Astrocyte (in vitro differentiated cells and primary cell): ENCODE measurements around the gene KRTAP13-4. TPM values are rescaled to one million over a fixed set of nuclear protein-coding genes. Genes with fewer than 3 reads are reported as not detected.

Source experiments
- DNase-seq: peaks from one replicate; pipeline ENCODE4 v3.0.0-alpha.2; 2010; ENCODE audit warnings: low read depth
- FAIRE-seq: peaks from 2 replicates; lab custom pipeline; 2011; peaks lifted over from hg19 to GRCh38; lab: Jason Lieb, UNC
- H2AFZ ChIP-seq: 2 replicates; pipeline ENCODE4 v1.6.0; 2012; ENCODE audit warnings: low read depth, low read length, inconsistent platforms
- H3K27ac ChIP-seq: 2 replicates; pipeline ENCODE4 v1.5.1; 2011; ENCODE audit warnings: low read depth, low read length, inconsistent platforms
- H3K27me3 ChIP-seq: 2 replicates; pipeline ENCODE4 v1.6.0; 2011; ENCODE audit warnings: low read length, inconsistent platforms; ENCODE audit not compliant: insufficient read depth
- H3K36me3 ChIP-seq: 2 replicates; pipeline ENCODE4 v1.5.1; 2011; ENCODE audit warnings: low read length, inconsistent platforms; ENCODE audit not compliant: insufficient read depth
- H3K4me1 ChIP-seq: 2 replicates; pipeline ENCODE4 v1.5.1; 2011; ENCODE audit warnings: low read length, inconsistent platforms; ENCODE audit not compliant: insufficient read depth
- H3K4me2 ChIP-seq: 2 replicates; pipeline ENCODE4 v1.6.0; 2012; ENCODE audit warnings: low read length, inconsistent platforms
- H3K4me3 ChIP-seq: 2 replicates; pipeline ENCODE4 v1.5.1; 2011; ENCODE audit warnings: low read depth, mild to moderate bottlenecking, low read length, inconsistent platforms; ENCODE audit not compliant: insufficient read depth
- H3K79me2 ChIP-seq: 2 replicates; pipeline ENCODE4 v1.6.0; 2012; ENCODE audit warnings: mild to moderate bottlenecking, low read length, inconsistent platforms; ENCODE audit not compliant: insufficient read depth
- H3K9ac ChIP-seq: 2 replicates; pipeline ENCODE4 v1.6.0; 2012; ENCODE audit warnings: mild to moderate bottlenecking, low read length, inconsistent platforms
- H3K9me3 ChIP-seq: 2 replicates; pipeline ENCODE4 v1.5.1; 2012; ENCODE audit warnings: low read depth, mild to moderate bottlenecking, low read length, inconsistent platforms; ENCODE audit not compliant: insufficient read depth
- H4K20me1 ChIP-seq: 2 replicates; pipeline ENCODE4 v1.6.0; 2012; ENCODE audit warnings: low read length, inconsistent platforms; ENCODE audit not compliant: insufficient read depth
- H3K27ac Mint-ChIP-seq: one replicate; pipeline ENCODE4 v1.8.0; 2021; ENCODE audit warnings: mild to moderate bottlenecking, mixed read lengths; ENCODE audit not compliant: unreplicated experiment
- H3K27me3 Mint-ChIP-seq: one replicate; pipeline ENCODE4 v1.8.0; 2021; ENCODE audit warnings: low read depth, mixed read lengths; ENCODE audit not compliant: unreplicated experiment
- H3K36me3 Mint-ChIP-seq: one replicate; pipeline ENCODE4 v1.8.0; 2021; ENCODE audit warnings: low read depth, mixed read lengths; ENCODE audit not compliant: unreplicated experiment
- H3K4me1 Mint-ChIP-seq: one replicate; pipeline ENCODE4 v1.8.0; 2021; ENCODE audit warnings: low read depth, mixed read lengths; ENCODE audit not compliant: unreplicated experiment
- H3K4me3 Mint-ChIP-seq: one replicate; pipeline ENCODE4 v1.8.0; 2021; ENCODE audit warnings: mild to moderate bottlenecking, moderate library complexity, mixed read lengths; ENCODE audit not compliant: unreplicated experiment
- H3K9me3 Mint-ChIP-seq: one replicate; pipeline ENCODE4 v1.8.0; 2021; ENCODE audit warnings: mild to moderate bottlenecking, mixed read lengths; ENCODE audit not compliant: unreplicated experiment
- EZH2 ChIP-seq: IDR thresholded peaks from 2 replicates; pipeline ENCODE4 v1.6.1; 2012; ENCODE audit warnings: mild to moderate bottlenecking, low read length, inconsistent platforms; ENCODE audit not compliant: insufficient read depth
- total RNA-seq: library from RNA; stranded (reverse); gene quantifications from 2 replicates; pipeline ENCODE4 v1.2.1, GENCODE V29; 2021
- TF ChIP-seq, protein P1 (sequence below): IDR thresholded peaks from 2 replicates; pipeline ENCODE4 v1.5.1; 2011; ENCODE audit warnings: low read depth, mild to moderate bottlenecking, inconsistent platforms, low read length, moderate library complexity; ENCODE audit not compliant: insufficient read depth

KRTAP13-4 gene
- total RNA-seq, 1 donor from 2014 or later: not detected

DNA sequence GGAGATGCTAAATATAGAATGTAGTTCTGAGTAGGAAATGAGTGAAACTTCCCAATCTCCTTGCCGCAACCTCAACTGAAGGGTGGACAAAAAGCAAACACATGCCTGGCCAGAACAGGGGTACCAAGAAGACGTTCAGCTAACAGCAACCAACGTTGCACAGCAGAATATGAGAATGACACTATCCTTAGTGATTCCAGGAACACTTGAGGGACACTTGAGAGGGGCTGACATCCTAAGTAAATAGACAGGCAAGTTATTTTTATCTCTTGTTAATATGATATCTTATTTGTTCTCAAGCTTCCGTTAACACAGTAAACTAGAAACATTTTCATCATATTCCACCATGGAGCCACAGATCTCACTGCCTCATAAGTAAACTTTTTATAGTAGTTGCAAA lies 49.2 kb downstream of the KRTAP13-4 start:
- no peak overlapping the region for H3K4me3 ChIP-seq
- H3K27ac ChIP-seq: no peak overlapping the region
- H4K20me1 ChIP-seq: no peaks in the 10 kb centered on the region
- no peak for TF ChIP-seq EZH2
- TF ChIP-seq, protein P1, sequence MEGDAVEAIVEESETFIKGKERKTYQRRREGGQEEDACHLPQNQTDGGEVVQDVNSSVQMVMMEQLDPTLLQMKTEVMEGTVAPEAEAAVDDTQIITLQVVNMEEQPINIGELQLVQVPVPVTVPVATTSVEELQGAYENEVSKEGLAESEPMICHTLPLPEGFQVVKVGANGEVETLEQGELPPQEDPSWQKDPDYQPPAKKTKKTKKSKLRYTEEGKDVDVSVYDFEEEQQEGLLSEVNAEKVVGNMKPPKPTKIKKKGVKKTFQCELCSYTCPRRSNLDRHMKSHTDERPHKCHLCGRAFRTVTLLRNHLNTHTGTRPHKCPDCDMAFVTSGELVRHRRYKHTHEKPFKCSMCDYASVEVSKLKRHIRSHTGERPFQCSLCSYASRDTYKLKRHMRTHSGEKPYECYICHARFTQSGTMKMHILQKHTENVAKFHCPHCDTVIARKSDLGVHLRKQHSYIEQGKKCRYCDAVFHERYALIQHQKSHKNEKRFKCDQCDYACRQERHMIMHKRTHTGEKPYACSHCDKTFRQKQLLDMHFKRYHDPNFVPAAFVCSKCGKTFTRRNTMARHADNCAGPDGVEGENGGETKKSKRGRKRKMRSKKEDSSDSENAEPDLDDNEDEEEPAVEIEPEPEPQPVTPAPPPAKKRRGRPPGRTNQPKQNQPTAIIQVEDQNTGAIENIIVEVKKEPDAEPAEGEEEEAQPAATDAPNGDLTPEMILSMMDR: no peak
- no peaks in the 10 kb centered on the region for H3K4me1 ChIP-seq
- no peak overlapping the region for H3K4me2 ChIP-seq
- no peaks in the 10 kb centered on the region for H3K36me3 ChIP-seq
- H3K9ac ChIP-seq: no peak overlapping the region
- Mint-ChIP-seq H3K4me3 (no peak overlapping the region), H3K9me3 (no peaks in the 10 kb centered on the region), H3K4me1 (peaks cover 1% of the 10 kb centered on the region), H3K27ac (no peak overlapping the region), H3K27me3 (no peaks in the 10 kb centered on the region), H3K36me3 (no peaks in the 10 kb centered on the region)
- H2AFZ ChIP-seq: no peak overlapping the region
- FAIRE-seq (no peak), DNase-seq (no peak)
- no peaks in the 10 kb centered on the region for H3K79me2 ChIP-seq
- no peaks in the 10 kb centered on the region for H3K27me3 ChIP-seq
- H3K9me3 ChIP-seq: no peaks in the 10 kb centered on the region

DNA sequence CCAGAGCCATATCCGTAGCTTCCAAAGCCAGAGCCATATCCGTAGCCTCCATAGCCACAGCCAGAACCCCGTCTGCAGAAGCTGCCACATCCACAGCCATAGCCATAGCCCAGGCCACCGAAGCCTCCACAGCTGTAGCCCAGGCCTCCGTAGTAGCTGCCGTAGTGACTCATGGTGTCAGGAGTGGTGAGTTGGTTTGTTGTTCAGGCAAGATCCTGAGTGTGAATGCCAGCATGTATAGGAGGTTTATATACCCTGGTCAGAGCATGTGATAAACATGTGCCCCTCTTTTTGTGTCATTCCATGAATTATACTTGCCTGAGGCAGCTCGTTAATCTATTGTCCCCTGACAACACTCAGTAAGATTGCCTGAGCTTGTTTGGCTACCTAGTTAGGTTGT lies 50.1 kb downstream of the KRTAP13-4 start, which contains the start of gene KRTAP19-1:
TSS of gene KRTAP19-1 (minus strand) at position 223 of the 400 bp plus-strand sequence. CDS start at position 173, 50 bp downstream.
- TF ChIP-seq EZH2: no peak
- TF ChIP-seq, protein P1: no peak
- Histone ChIP-seq H3K27me3 (no peaks in the 10 kb centered on the region), H3K36me3 (no peaks in the 10 kb centered on the region), H4K20me1 (no peaks in the 10 kb centered on the region), H3K27ac (no peak within 1 kb of the TSS), H3K79me2 (no peaks in the 10 kb centered on the region), H3K9ac (no peak within 1 kb of the TSS), H3K4me1 (no peaks in the 10 kb centered on the region), H3K4me2 (no peak within 1 kb of the TSS), H2AFZ (no peak within 1 kb of the TSS), H3K4me3 (no peak within 1 kb of the TSS), H3K9me3 (peaks cover 1% of the 10 kb centered on the region)
- H3K27ac Mint-ChIP-seq: no peak within 1 kb of the TSS
- no peaks in the 10 kb centered on the region for H3K9me3 Mint-ChIP-seq
- DNase-seq (no peak), FAIRE-seq (no peak)
- H3K4me1 Mint-ChIP-seq: peaks cover 1% of the 10 kb centered on the region
- no peaks in the 10 kb centered on the region for H3K36me3 Mint-ChIP-seq
- no peak within 1 kb of the TSS for H3K4me3 Mint-ChIP-seq
- H3K27me3 Mint-ChIP-seq: no peaks in the 10 kb centered on the region

Other genes starting within 250 kb of the KRTAP13-4 start
- gene CLDN8, start 214.1 kb upstream of the KRTAP13-4 start, total RNA-seq: not detected in 2 replicates
- not detected in 2 replicates for gene KRTAP24-1, start 147.3 kb upstream of the KRTAP13-4 start, total RNA-seq
- not detected in 2 replicates for gene KRTAP25-1, start 140.7 kb upstream of the KRTAP13-4 start, total RNA-seq
- not detected in 2 replicates for gene KRTAP26-1, start 109.9 kb upstream of the KRTAP13-4 start, total RNA-seq
- not detected in 2 replicates for gene KRTAP27-1, start 92.5 kb upstream of the KRTAP13-4 start, total RNA-seq
- gene KRTAP23-1, start 81.6 kb upstream of the KRTAP13-4 start, total RNA-seq: not detected in 2 replicates
- not detected in 2 replicates for gene KRTAP13-2, start 57.9 kb upstream of the KRTAP13-4 start, total RNA-seq
- not detected in 2 replicates for gene KRTAP13-1, start 34.2 kb upstream of the KRTAP13-4 start, total RNA-seq
- gene KRTAP13-3, start 4.3 kb upstream of the KRTAP13-4 start, total RNA-seq: not detected in 2 replicates
- gene KRTAP15-1, start 10.1 kb downstream of the KRTAP13-4 start, total RNA-seq: not detected in 2 replicates
- not detected in 2 replicates for gene KRTAP19-1, start 50.1 kb downstream of the KRTAP13-4 start, total RNA-seq
- gene KRTAP19-2, start 57.2 kb downstream of the KRTAP13-4 start, total RNA-seq: not detected in 2 replicates
- not detected in 2 replicates for gene KRTAP19-3, start 61.8 kb downstream of the KRTAP13-4 start, total RNA-seq
- gene KRTAP19-4, start 66.9 kb downstream of the KRTAP13-4 start, total RNA-seq: not detected in 2 replicates
- gene KRTAP19-5, start 71.9 kb downstream of the KRTAP13-4 start, total RNA-seq: not detected in 2 replicates
- not detected in 2 replicates for gene KRTAP19-6, start 111.6 kb downstream of the KRTAP13-4 start, total RNA-seq
- not detected in 2 replicates for gene KRTAP19-7, start 131.1 kb downstream of the KRTAP13-4 start, total RNA-seq
- not detected in 2 replicates for gene KRTAP22-2, start 160.2 kb downstream of the KRTAP13-4 start, total RNA-seq
- not detected in 2 replicates for gene KRTAP6-3, start 162.2 kb downstream of the KRTAP13-4 start, total RNA-seq
- not detected in 2 replicates for gene KRTAP6-2, start 168.7 kb downstream of the KRTAP13-4 start, total RNA-seq
- not detected in 2 replicates for gene KRTAP22-1, start 170.9 kb downstream of the KRTAP13-4 start, total RNA-seq
- not detected in 2 replicates for gene KRTAP6-1, start 183.7 kb downstream of the KRTAP13-4 start, total RNA-seq
- not detected in 2 replicates for gene KRTAP20-1, start 186.2 kb downstream of the KRTAP13-4 start, total RNA-seq
- gene KRTAP20-4, start 190.4 kb downstream of the KRTAP13-4 start, total RNA-seq: not detected in 2 replicates
- gene KRTAP20-2, start 205.0 kb downstream of the KRTAP13-4 start, total RNA-seq: not detected in 2 replicates
- not detected in 2 replicates for gene KRTAP20-3, start 212.6 kb downstream of the KRTAP13-4 start, total RNA-seq